NOMO-1 treated with DMSO at 0.1 percent for 48 hours (cell line): Measurements from ENCODE around the gene TMX2.
"Not testable (repeated sequence)": the region's sequence is repeated elsewhere in the genome, so short reads cannot be mapped to it uniquely, and the experiment has no call there.

ENCODE experiments used
- DNase-seq: peaks from one replicate; lab custom pipeline; 2025; ENCODE audit not compliant: unreplicated experiment; lab: John Stamatoyannopoulos, UW

TMX2 gene, protein sequence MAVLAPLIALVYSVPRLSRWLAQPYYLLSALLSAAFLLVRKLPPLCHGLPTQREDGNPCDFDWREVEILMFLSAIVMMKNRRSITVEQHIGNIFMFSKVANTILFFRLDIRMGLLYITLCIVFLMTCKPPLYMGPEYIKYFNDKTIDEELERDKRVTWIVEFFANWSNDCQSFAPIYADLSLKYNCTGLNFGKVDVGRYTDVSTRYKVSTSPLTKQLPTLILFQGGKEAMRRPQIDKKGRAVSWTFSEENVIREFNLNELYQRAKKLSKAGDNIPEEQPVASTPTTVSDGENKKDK

DNA sequence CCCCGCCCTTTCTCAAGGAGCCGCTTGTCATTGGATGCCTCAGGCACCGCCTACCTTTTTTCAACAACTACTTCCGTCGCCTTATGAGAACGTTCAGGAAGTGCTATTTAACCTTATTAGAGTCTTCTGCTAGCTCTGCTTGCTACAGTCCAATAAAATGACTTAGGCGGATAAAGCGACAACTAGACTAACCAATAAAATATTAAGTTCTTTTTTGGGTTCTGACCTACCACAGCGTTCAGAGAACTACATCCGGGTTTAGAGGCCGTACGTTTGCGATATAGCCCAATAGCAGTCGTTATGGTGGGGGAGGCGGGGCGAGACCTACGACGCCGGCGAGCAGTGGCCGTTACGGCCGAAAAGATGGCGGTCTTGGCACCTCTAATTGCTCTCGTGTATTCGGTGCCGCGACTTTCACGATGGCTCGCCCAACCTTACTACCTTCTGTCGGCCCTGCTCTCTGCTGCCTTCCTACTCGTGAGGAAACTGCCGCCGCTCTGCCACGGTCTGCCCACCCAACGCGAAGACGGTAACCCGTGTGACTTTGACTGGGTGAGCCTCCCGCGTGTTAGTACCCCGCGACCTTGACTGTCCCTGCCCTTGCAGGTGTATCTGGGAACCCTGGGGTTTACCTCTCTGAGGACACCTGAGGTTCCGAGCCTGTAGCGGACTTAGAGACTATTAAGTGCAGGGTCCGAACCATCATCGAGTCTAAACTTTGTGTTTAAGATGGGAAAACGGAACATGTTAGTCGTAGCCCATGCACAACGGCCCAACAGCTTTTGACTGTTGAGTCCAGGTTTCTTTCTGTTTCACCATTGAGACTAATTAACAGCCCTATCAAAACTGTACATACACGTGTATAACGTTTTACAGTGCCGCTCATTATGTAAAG lies at the start of gene TMX2:
TSS of gene TMX2 (plus strand) at position 338 of the 895 bp plus-strand sequence. CDS start at position 364, 26 bp downstream.
- peak; percentile 99 for DNase-seq

DNA sequence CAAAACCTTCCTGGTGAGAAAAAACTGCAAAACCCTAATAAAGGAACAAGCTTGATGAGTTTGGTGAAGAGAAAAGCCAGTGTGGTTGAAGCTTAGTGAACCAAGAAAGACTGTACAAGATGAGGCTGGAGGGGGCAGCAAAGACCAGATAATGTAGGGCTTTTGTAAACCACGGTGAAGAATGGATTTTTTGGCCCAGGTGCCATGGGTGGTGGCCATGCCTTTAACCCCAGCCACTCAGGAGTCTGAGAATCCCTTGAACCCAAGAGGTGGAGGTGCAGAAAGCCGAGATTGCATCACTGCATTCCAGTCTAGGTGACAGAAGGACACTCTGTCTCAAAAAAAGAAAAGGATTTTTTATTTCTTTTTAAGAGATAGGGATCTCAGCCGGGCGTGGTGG lies 49.5 kb upstream of the TMX2 start:
- no peak for DNase-seq

DNA sequence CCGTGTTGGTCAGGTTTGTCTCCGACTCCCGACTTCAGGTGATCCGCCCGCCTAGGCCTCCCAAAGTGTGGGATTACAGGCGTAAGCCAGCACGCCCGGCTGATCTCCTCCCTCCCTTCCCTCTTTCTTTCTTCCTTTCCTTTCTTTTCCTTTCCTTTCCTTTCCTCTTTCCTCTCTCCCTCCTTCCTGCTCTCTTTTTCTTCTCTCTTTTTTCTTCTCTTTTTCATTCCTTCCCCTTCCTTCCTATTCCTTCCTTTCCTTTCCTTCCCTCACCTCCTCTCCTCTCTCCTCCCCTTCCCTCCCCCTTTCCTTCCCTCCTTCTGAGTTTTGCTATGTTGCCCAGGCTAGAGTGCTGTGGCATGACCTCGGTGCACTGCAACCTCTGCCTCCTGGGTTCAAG lies 48.4 kb upstream of the TMX2 start:
- DNase-seq, result no peak

DNA sequence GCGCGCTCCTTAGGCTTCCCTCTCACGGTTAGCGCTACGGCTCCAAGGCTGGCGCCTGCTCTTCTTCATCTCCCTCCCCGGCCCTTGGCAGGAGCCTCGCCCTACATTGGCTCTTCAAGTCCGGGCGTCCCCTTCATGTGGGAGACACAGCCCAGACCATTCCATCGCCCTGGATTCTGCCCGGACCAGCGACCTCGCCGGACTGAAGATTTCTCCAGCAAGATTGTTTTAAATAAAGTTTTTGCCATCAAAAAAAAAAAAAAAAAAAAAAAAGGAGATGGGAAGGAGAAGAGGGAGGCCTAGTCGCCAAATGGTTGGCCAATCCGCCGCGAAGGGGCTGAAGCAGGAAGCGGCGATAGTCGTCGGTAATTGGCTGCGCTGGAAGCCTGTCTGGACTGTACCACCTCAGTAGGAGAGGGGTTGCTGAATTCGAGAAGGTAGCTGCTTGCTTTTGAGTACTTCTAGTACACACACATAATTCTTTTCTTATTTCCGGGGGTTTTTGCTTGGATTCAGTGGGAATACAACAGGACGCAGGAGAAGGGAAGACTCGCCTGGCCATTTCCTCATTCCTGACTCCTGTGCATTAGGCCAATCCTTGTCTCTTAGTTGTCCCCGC lies 45.2 kb upstream of the TMX2 start:
- DNase-seq, result peak; percentile 98

DNA sequence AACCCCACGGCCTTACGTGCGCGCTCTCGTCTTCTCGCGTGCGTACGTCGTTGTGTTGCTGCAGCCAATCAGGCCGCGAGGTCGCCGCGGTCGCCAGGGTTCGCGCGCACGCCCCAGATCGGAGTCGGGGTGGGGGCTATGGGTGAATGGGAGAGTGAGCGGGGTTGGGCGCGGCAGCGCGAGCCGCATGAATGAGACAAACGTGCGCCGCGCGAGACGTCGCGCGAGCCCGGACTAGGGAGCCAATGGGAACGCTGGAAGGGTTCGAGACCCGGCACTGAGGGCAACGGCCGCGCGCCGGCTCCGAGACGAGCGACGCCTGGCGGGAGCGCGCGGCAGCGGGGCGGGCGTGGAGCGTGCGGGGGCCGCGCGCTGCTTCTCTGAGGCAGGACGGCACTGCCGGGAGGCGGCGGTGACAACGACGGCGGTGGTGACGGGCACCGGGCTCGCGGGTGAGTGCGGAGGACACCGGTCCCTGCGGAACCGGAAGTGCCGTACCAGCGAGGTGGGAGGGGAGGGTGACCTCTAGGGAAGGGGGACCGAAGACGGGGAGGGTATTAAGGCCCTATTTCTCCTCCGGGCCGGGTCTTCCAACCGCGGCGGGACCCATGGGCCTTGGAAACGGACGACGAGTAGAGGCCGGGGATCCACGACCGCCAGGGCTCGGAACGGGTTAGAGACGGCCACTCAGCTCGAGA lies 44.5 kb upstream of the TMX2 start, which contains the start of gene ZDHHC5:
TSS of gene ZDHHC5 (plus strand) at position 379 of the 698 bp plus-strand sequence. CDS start 4,977 bp downstream, outside the sequence.
- DNase-seq, result peak; percentile 98

DNA sequence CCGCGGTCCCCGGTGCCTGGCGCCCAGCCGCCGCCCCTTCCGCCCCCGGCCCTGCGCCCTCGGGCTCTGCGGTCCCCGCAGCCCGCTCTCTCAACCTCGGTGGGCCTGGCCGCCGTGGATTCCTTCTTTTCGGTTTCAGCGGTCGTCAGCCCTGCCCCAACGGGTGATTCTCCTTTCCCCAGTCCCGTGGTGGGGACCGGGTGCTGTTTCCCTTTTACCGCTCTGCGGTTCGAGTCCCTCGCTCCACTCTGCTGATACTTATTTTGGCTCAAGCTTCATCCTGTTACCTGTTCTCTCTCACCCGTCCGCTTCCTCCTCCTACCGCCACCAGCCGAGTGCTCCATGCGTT lies 44.0 kb upstream of the TMX2 start:
- DNase-seq, result peak; percentile 45

DNA sequence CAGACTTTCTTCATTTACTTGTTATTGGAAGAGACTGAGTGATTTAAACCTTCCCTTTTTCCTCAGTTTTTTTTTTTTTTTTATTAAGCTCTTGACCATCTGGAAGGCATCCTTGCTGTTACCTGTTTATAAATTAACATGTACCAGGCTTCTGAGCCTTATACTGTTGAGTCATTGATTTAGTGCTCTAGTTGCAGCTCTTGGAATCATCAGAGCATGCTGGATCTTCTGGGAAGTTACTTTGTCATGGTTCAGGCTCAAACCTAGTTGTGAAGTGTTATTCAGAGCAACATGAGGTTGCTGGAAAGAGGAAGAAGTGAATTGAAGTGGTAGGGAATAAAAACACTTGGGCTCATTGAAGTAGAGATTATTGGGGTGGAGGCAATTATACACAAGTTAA lies 38.1 kb upstream of the TMX2 start:
- no peak for DNase-seq

DNA sequence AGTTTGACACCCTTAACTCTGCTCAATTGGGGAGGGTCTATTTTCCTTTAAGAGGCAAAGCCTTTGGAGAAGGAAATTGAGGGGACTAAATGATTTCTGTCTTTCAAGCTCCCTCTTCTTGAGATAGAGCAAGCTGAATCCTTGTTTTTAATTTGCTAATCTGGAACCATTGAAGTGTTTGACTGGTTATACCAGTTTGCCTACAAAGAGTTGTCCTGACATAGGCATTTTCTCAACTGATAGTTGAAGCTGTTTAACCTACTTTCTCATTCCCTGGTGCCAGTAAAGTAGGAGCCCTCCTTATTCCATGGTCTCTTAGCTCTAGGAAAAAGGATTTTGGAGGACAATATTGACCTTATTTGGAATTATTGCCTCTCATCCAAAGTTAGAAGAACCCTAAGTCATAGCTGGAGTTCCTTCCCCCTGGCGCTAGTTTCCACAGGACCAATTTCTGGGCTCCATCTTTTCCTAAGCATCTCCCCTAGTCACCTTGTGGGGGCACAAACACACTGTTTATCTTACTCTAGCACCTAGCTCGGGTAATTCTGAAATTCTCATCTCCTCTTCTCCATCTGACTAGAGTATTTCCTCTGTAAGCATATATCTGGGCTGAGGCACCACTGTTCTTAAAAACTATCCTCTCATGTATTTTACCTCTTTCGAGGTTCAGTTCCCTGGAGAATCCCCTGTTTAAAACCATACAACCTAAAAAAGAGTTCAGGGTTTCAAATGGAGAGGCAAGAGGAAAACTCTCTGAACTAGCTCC lies 37.0 kb upstream of the TMX2 start:
- no peak for DNase-seq

DNA sequence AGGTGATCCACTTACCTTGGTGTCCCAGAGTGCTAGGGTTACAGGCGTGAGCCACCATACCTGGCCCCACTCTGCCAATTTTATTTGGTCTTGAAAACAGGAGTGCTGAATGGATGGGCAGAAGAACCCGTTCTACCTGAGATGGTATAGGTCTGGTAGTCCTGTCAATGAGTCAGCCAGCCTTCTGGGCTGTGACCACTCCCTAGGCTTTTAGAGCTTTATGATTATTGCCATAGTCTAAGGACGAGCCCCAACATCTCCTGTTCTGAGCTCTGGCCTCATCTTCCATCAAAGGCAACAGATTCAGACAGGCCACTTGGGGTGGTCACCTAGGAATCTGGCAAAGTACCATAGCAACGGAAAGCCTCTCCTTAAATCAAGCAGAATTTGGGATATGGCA lies 33.0 kb upstream of the TMX2 start:
- DNase-seq, result no peak

DNA sequence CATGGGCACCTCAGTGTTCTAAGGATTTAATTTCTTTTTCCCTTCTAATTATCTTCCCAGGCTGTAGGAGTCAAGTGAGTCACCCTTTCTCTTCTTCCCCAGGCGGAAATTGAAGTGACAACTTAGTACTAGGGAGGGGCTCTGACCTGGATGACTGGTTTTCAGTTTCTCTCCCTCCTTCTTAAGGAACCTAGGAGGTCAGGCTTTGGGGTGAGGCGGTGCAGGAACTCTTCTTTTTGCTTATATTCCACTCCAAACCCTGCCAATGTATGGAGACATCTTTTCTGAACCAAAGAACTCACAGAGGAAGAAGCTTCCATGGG lies 31.9 kb upstream of the TMX2 start:
- DNase-seq, result no peak

DNA sequence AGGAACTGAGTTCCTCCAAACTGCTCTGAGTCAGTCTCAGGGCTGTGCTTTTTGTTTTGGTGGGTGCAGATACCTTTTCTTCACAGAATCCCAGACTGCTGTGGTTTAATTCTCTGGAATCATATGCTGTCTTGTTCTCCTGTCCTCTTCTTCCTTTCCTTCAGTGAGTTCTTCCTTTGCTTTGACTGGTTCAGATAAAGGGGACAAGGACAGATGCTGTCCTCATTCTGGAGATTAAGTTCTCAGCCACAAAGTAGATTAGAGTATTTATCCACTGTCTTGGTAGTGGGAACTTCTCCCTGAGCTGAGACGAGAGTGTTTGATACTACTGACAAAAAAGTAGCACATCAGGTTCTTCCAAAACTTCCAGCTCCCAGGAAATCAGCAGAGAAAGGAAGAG lies 31.2 kb upstream of the TMX2 start:
- no peak for DNase-seq

DNA sequence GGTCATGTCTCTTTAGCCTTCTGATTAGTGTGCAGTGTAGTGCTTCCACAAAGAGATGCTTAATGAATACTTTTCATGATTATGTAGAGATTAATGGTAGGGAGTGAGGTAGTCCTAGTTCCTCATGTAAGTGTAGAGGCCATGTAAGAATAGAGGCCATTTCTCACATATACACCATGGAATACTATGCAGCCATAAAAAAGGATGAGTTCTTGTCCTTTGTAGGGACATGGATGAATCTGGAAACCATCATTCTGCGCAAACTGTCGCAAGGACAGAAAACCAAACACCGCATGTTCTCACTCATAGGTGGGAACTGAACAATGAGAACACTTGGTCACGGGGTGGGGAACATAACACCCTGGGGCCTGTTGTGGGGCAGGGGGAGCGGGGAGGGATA lies 21.9 kb upstream of the TMX2 start:
- DNase-seq, result not testable (repeated sequence)

DNA sequence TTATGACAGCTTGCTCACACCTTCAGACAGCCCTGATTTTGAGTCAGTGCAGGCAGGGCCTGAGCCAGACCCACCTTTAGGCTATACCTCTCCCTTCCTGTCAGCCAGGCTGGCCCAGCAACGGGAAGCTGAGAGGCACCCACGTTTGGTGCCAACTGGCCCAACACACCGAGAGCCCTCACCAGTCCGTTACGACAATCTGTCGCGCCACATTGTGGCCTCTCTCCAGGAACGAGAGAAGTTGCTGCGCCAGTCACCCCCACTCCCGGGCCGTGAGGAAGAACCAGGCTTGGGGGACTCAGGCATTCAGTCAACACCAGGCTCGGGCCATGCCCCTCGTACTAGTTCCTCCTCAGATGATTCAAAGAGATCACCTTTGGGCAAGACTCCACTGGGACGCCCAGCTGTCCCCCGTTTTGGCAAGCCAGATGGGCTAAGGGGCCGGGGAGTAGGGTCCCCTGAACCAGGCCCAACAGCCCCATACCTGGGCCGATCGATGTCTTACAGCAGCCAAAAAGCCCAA lies 13.5 kb upstream of the TMX2 start:
- no peak for DNase-seq

DNA sequence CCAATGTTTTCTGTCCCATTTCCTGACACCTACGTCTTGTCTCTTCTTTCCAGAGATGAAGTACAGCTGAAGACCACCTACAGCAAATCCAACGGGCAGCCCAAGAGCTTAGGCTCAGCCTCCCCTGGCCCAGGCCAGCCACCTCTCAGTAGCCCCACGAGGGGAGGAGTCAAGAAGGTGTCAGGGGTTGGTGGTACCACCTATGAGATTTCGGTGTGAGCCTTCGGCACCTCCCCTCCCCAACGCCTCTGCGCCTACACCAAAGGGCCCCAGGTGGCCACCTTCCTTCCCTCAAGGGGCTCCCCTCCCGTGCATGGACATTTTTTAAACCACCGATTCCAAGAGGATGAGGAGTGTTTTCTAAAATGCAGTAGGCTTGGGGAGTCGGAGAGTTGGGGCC lies 12.6 kb upstream of the TMX2 start:
- DNase-seq, result no peak

DNA sequence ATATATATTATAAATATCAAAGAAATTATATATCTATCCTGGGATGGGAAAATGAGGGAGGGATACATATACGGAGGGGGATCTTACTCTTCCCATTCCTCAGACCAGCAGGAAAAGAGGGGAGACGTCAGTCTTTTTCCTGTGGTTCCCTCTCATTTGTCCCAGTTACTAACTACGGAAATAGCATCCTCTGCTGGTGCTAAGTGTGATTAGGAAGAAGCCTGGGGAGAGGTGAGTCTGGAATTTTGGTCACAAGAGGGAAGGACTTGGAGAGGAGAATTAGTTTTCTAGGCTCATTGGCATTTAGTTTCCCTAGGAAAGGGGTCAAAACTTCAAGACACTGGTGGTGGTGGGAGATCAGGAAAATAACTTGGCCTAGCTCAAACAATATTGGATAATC lies 12.0 kb upstream of the TMX2 start:
- DNase-seq, result no peak

DNA sequence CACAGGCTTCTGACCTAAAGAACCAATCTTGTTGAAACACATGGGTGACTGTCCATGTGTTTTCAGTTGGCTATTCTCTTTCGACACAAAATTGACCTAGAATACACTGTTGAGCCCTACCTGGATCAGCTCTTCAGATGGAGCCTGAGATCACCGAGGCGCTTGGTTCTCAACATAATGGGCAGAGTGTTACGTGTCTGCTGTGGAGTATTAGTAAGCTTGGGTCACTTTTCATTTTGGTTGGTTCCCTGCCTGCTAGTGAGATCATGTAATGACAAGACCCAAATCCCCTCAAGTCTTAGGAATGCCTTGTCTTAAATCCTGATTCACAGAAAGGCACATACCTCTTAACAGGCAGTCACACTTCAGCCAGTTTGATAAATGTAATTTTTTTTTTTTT lies 9.1 kb upstream of the TMX2 start:
- no peak for DNase-seq

DNA sequence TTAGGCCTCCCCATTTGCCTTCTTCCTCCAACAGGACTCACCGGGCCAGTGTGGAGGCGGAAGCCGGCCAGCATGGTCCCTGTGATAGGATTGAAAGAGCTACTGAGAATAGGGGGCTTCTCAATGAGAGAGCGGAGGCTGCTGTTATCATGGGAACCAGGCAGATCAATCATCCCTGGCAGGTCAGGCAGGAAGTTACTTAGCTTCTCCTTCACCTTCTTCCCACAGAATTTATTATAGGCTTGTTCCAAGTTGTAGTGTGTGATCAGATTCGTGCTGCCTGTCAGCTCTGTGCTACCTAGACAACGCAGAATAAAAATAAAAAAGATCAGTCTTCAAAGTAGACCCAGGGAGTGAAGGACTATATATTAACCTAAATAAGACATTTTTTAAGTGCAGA lies 7.5 kb upstream of the TMX2 start:
- DNase-seq, result no peak

DNA sequence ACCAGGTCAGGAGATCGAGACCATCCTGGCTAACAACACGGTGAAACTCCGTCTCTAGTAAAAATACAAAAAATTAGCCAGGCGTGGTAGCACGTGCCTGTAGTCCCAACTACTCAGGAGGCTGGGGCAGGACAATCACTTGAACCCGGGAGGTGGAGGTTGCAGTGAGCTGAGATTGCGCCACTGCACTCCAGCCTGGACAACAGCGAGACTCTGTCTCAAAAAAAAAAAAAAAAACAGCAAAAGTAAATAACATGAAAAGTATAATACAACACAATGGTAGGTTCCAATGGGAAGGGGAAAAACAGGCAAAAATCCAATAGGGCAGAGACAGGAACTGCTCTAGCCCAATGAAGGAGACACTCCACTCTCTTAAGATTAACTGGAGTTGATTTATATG lies 7.0 kb upstream of the TMX2 start:
- not testable (repeated sequence) for DNase-seq

DNA sequence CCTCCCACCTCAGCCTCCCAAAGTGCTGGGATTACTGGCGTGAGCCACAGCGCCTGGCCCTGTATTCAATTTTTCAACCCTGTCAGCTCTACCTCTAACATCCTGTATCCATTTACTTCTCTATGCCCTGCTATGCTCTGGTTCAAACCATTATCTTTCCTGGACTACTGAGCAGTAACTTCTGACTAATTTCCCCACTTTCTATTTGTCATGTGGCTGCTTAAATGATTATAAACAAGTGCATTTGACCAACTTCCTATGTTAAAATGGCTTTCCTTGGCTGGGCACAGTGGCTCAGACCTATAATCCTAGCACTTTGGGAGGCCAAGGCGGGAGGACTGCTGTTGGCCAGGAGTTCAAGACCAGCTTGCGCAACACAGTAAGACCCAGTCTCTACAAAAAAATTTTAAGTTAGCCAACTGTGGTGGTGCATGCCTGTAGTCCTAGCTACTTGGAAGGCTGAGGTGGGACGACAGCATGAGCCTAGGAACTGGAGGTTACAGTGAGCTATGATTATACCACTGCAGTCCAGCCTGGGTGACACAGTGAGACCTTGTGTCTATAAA lies 2.5 kb upstream of the TMX2 start:
- DNase-seq, result no peak
